Testis (tissue), 2 donors: ENCODE measurements around the gene RBM33.

Experiments used
- POLR2A ChIP-seq: fragments of 450-650 bp; IDR thresholded peaks from one replicate; pipeline ENCODE4 v1.6.1; 2017; ENCODE audit warnings: antibody characterized with exemption, mild to moderate bottlenecking, moderate library complexity
- TF ChIP-seq, protein P1 (sequence below), 3 experiments: fragments of 450-650 bp in 2 of 3; fragments of 200-600 bp in 1 of 3; sonication (generic) in 1 of 3; IDR thresholded peaks; one replicate each; pipeline ENCODE4 v1.5.1; 2016 to 2019; ENCODE audit warnings: antibody characterized with exemption in 3 of 3, mild to moderate bottlenecking in 2 of 3, moderate library complexity in 1 of 3

DNA sequence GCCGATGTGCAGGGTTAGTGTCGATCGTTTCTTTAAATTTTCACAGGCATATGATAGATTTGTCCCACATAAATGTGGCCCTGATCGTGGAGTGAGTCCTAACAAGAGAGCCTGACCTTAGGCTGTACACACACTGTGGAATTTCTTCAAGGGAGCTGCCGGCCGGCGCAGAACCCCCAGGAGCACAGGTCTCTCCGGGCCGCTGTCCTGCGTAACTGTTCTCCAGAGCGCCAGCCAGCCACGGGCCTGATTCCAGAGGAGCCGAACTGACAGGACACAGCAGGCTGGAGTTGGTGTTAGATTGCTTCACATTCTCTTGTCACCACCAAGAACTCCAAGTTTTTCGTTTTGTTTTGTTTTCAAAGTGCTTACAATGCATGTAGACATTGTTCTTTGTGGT, 130.5 kb downstream of the RBM33 start:
- TF ChIP-seq, protein P1, sequence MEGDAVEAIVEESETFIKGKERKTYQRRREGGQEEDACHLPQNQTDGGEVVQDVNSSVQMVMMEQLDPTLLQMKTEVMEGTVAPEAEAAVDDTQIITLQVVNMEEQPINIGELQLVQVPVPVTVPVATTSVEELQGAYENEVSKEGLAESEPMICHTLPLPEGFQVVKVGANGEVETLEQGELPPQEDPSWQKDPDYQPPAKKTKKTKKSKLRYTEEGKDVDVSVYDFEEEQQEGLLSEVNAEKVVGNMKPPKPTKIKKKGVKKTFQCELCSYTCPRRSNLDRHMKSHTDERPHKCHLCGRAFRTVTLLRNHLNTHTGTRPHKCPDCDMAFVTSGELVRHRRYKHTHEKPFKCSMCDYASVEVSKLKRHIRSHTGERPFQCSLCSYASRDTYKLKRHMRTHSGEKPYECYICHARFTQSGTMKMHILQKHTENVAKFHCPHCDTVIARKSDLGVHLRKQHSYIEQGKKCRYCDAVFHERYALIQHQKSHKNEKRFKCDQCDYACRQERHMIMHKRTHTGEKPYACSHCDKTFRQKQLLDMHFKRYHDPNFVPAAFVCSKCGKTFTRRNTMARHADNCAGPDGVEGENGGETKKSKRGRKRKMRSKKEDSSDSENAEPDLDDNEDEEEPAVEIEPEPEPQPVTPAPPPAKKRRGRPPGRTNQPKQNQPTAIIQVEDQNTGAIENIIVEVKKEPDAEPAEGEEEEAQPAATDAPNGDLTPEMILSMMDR (IDR thresholded peaks at IDR 0.05) = no peak
- no peak for TF ChIP-seq POLR2A
